Right renal cortex interstitium (tissue), 3 donors: ENCODE results near the gene DYNLRB1. TPM values are rescaled to one million over a fixed set of nuclear protein-coding genes. Genes with fewer than 3 reads are reported as not detected.
A peak's percentile ranks its signal among the peaks of the same experiment; 100 is the strongest.

ENCODE experiments used
- DNase-seq, 3 donors: peaks; one replicate each; pipeline ENCODE4 v3.0.0-alpha.2; 2013; ENCODE audit warnings: low read depth in 3 of 3, low spot score in 2 of 3
- polyA plus RNA-seq, 3 donors: library from polyadenylated mRNA; unstranded; fragments of 120-200 nt; gene quantifications; one replicate each; pipeline ENCODE4 v1.2.1, GENCODE V29; 2013; ENCODE audit not compliant: insufficient read length in 3 of 3

The DYNLRB1 gene
- polyA plus RNA-seq, 3 donors, result 203 to 241 (median 224) TPM

- DNase-seq, result no peak
Measured at GRCh38 chr20:34552569-34552968, 36.3 kb downstream of the DYNLRB1 start.

DNA sequence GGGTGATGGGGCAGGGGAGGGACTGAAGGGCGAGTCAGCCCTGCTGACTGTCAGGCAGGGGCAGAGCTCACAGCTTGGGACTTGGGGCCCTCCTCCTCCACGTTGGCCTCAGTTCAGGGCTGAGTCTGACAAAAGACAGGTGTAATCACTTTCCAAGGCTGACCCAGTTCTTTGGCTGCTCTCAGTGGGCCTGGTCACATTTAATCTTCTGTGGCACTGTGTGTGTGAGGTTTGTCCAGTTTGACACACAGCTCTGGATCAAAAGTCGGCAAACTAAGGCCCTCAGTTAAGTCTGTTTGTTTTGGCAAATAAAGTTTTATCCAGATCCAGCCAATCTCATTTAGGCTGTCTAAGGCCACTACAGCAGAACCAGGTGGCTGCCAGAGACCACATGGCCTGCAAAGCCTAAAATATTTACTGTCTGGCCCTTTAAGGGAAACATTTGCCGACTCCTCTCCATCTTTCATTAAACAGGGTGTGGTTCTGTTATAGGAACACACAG is 37.2 kb downstream of the DYNLRB1 start:
- DNase-seq, result no peak

GRCh38 chr20:34557936-34558319 is 41.7 kb downstream of the DYNLRB1 start:
- no peak for DNase-seq

DNA sequence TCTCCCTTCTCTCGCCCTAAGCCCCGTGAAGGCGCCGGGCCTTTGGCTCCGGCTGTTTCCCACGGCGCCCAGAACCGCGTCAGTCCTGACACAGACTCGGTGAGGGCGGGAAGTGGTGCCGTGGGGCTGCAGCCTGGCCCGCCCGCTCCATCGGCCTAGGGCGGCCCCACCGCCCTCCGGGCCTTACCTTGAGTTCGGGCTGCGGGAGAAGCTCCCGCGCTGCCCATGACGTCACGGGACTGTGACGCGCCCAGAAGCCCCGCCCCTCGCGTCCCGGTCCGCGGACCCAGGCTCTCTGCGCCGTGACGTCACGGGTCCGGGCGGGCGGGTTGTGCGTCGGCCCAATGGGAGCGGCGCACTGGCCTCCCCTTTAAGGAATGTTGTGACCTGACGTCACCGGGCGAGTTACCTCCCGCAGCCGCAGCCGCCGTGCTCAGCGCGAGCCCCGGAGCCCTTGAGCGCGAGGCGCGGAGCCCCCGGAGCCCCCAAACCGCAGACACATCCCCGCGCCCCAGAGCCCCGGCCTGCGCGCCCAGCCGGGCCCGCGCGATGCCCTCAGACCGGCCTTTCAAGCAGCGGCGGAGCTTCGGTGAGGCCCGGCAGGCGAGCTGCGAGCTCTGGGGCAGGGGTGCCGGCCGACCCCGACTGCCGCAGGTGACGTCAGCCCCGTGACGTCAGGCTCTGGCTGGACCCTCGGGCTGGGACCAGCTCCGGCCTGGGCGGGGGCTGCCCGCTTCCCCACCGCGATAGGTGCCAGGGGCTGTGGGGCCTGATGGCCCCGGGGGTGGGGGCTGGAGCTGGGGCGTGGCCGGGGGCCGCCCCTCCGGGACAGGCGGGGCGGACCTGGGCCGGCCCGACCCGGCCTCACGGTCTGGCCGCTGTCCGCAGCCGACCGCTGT is 42.3 kb downstream of the DYNLRB1 start, which contains the start of gene MAP1LC3A:
TSS of gene MAP1LC3A (plus strand) at position 399 of the 899 bp plus-strand sequence. CDS start at position 550, 151 bp downstream.
- peak; percentile 68 to 83 (median 81) for DNase-seq

DNA sequence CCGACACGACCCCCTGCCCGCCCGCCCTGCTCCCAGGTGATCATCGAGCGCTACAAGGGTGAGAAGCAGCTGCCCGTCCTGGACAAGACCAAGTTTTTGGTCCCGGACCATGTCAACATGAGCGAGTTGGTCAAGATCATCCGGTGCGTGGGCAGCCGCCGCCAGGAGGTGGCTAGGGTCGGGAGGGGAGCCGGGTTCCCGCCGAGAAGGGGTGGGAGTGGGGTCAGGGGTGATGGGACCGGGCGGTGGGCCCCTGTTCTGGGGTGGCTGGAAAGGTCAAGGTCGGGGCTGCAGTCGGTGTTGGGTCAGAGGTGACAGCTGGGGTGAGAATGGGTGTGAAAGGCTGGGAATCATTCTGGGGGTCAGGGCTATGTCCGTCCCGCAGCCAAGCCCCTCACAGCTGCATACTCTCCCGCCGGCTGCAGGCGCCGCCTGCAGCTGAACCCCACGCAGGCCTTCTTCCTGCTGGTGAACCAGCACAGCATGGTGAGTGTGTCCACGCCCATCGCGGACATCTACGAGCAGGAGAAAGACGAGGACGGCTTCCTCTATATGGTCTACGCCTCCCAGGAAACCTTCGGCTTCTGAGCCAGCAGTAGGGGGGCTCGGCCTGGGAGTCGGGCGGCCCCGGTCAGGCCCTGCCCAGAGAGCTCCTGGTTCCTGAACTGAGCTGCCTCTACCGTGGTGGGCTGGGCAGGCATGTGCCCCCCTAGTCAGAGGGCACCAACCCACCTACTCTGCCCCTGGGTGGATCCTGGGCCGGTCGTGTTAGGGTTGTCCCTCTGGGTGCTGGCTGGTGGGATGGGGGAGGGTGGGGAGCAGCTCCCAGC is 43.3 kb downstream of the DYNLRB1 start:
- DNase-seq, result no peak

DNA sequence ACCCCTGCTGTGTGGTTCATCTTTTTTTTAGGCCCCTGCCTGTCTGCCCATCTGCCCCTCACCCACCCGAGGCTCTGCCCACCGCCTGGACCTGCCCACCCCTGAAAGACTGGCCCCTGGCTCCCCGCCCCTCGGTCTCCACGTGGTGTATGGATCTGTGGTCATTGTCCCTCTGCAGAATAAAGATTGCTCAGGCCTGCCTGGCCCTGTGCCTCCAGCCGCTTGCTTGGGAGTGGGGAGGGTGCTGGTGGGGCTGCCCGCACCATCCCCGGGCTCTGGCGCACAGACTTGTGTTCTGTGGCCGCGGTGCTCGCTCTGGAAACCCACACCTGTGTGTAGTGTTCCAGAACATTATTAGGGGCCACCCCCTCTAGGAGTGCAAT is 43.9 kb downstream of the DYNLRB1 start:
- no peak for DNase-seq

DNA sequence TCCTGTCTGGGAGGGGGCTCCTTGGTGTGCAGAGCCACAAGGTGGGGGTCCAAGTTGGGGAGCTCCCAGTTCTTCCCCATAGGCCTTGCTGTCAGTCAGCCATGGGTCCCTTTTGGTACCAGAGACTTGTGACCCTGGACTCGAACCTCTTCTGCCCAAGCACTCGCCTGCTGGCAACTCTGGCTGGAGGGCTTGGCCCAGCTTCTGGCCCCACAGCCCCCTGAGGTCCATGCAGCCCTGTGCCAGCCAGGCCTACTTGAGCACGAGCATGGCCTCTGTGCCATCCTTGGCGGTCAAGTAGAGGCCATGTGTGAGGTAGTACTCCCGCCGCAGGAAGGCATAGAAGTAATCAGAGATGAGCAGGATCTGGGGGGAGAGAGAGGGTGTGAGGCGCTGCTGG is 44.4 kb downstream of the DYNLRB1 start:
- DNase-seq, result no peak

DNA sequence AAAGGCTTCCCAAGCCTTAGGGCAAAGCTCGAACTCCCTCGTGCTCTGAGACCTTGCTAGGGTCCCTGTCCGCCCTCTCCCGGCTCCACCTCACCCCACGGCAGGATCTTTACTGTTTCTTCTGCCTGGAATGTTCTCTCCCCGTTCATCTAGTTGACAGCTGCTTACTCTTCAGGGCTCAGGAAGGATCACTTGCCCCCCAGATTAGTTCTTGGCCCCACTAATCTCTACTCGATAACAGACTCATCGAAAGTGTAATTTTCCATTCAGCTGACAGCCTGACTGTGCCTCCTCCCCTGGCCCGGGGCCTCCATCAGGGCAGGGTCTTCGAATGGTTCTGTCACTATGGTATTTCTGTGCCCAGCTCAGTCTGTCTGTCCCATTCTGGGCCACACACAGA is 45.4 kb downstream of the DYNLRB1 start:
- no peak for DNase-seq

- DNase-seq, result no peak
Measured at GRCh38 chr20:34562641-34563040, 46.4 kb downstream of the DYNLRB1 start.

DNA sequence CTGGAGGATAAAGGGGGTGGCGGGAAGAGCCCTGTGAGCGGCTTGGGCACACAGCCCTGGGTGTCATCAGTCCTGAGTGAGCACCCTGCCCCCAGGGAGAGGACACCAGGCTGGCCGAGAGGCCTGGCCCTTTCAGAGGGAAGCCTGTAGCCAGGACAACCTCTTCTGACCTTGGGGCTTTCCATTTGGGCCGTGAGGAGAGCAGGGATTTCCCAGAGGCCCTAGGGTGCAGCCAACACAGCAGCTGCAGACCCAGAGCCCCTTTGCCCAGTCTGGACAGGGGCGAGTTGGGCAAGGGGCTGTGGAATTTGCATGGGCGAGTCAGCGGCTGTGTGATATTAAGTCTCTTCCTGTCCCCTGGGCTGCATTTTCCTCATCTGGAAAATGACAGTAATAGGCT is 48.6 kb downstream of the DYNLRB1 start:
- no peak for DNase-seq

GRCh38 chr20:34566978-34567891 is 51.0 kb downstream of the DYNLRB1 start:
- no peak for DNase-seq

GRCh38 chr20:34567892-34568865 is 52.0 kb downstream of the DYNLRB1 start:
- no peak for DNase-seq

GRCh38 chr20:34569598-34569997 is 53.4 kb downstream of the DYNLRB1 start:
- DNase-seq, result no peak

GRCh38 chr20:34570859-34571306 is 54.7 kb downstream of the DYNLRB1 start:
- no peak for DNase-seq

GRCh38 chr20:34571753-34572152 is 55.5 kb downstream of the DYNLRB1 start:
- DNase-seq, result no peak

DNA sequence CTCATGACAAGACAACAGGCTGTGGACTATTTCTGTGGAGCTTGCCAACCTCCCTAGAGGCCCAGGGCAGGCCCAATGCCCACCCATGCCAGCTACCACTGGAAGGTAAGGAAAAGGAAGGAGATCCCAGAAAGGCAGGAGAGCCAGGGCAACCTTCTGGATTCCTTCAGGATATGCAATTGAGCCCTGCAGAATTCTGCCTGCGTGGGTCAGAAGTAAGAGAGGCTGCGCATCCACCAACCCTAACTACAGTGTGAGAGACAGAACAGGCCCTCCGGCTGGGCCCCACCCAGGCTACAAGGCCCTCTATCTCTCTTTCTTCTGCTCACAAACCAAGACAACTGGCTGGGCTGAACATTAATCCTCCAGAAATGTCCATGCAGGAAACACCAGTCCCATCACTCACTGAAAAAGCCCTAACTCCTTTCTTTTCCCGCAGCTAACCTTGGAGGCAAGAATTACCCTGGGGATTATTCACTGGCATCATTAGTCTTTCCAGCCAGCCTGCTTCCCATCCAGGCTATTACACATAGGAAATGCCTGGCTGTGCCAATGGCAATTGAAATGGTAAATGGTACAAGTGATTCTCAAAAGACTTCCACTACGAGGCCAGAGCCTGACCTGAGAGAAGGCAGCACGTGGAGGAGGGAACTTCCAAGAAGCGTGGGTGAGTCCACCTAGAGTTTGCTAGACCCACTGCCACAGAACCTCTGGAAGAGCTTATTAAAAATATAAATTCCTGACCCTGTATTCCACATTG is 57.5 kb downstream of the DYNLRB1 start:
- no peak for DNase-seq

GRCh38 chr20:34574426-34574825 is 58.2 kb downstream of the DYNLRB1 start:
- no peak for DNase-seq

GRCh38 chr20:34574861-34575260 is 58.6 kb downstream of the DYNLRB1 start:
- DNase-seq, result no peak
